ENCODE results near the gene KMT2B.

KMT2B gene

GRCh38 chr19:35759697-35760096 is 41.9 kb downstream of the KMT2B start:
- Histone ChIP-seq H3K4me2 (ENCODE audit: low read depth, low read length) (no peak overlapping the region), H3K4me1 (ENCODE audit: low read length) (peaks cover 12% of the 10 kb centered on the region; the same call in 1 of the 2 replicates), H3K9ac (ENCODE audit: low read length) (no peak overlapping the region), H2AFZ (ENCODE audit: low read length) (no peak overlapping the region), H3K4me3 (ENCODE audit: low read length) (no peak overlapping the region), H3K79me2 (ENCODE audit: low read length) (peaks cover 15% of the 10 kb centered on the region), H3F3A (ENCODE audit: insufficient read depth, low read length) (peaks cover 4% of the 10 kb centered on the region; the same call in 1 of the 2 replicates), H3K36me3 (replicated peaks; ENCODE audit: insufficient read depth, low read length) (no peaks in the 10 kb centered on the region), H3K27ac (ENCODE audit: low read length) (no peak overlapping the region), H3K9me3 (replicated peaks; ENCODE audit: insufficient read depth, low read length) (no peaks in the 10 kb centered on the region), H3K27me3 (replicated peaks; ENCODE audit: insufficient read depth, low read length) (no peaks in the 10 kb centered on the region), H3K9me2 (replicated peaks; ENCODE audit: insufficient read depth, low read length) (no peaks in the 10 kb centered on the region), H4K20me1 (ENCODE audit: insufficient read depth, low read length) (no peaks in the 10 kb centered on the region)
- DNase-seq, result no peak
- no peak for TF ChIP-seq EZH2phosphoT487 (IDR thresholded peaks at IDR 0.05; ENCODE audit: low read length)
- TF ChIP-seq, protein P1, sequence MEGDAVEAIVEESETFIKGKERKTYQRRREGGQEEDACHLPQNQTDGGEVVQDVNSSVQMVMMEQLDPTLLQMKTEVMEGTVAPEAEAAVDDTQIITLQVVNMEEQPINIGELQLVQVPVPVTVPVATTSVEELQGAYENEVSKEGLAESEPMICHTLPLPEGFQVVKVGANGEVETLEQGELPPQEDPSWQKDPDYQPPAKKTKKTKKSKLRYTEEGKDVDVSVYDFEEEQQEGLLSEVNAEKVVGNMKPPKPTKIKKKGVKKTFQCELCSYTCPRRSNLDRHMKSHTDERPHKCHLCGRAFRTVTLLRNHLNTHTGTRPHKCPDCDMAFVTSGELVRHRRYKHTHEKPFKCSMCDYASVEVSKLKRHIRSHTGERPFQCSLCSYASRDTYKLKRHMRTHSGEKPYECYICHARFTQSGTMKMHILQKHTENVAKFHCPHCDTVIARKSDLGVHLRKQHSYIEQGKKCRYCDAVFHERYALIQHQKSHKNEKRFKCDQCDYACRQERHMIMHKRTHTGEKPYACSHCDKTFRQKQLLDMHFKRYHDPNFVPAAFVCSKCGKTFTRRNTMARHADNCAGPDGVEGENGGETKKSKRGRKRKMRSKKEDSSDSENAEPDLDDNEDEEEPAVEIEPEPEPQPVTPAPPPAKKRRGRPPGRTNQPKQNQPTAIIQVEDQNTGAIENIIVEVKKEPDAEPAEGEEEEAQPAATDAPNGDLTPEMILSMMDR (IDR thresholded peaks at IDR 0.05; ENCODE audit: low read length), result no peak
- TF ChIP-seq EZH2 (optimal IDR thresholded peaks at IDR 0.05; ENCODE audit: low read depth, low read length), result no peak

DNA sequence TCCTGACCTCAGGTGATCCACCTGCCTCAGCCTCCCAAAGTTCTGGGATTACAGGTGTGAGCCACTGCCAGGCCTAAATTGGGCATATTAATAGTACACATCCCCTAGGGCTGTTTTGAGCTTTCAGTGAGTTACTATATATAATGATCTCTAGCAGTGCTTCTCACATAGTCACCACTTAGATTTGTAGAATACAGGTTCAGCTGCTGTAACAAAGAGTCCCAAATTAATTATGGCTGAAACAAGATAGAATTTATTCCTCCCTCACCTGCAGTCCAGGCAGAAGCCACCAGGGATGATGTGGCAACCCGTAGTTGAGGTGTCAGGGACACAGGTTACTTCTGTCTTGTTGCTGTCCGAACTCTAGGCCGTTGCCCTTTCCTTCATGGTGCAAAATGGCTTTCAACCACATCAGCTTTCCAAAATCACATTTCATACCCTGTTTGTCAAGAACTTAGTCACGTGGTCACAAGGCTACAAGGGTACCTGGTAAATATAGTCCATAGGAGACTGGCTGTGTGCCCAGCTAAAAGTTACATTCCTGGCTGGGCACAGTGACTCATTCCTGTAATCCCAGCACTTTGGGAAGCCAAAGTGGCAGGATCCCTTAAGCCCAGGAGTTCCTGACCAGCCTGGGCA is 43.0 kb downstream of the KMT2B start:
- DNase-seq, result no peak
- Histone ChIP-seq H3K9me3 (replicated peaks; ENCODE audit: insufficient read depth, low read length) (no peaks in the 10 kb centered on the region), H3K4me3 (ENCODE audit: low read length) (no peak overlapping the region), H3K9ac (ENCODE audit: low read length) (no peak overlapping the region), H2AFZ (ENCODE audit: low read length) (no peak overlapping the region), H3K9me2 (replicated peaks; ENCODE audit: insufficient read depth, low read length) (no peaks in the 10 kb centered on the region), H3K4me1 (ENCODE audit: low read length) (peaks cover 12% of the 10 kb centered on the region; the same call in 1 of the 2 replicates), H3K27me3 (replicated peaks; ENCODE audit: insufficient read depth, low read length) (no peaks in the 10 kb centered on the region), H3F3A (ENCODE audit: insufficient read depth, low read length) (peaks cover 4% of the 10 kb centered on the region; the same call in 1 of the 2 replicates), H3K79me2 (ENCODE audit: low read length) (peaks cover 15% of the 10 kb centered on the region), H3K36me3 (replicated peaks; ENCODE audit: insufficient read depth, low read length) (no peaks in the 10 kb centered on the region), H4K20me1 (ENCODE audit: insufficient read depth, low read length) (no peaks in the 10 kb centered on the region), H3K4me2 (ENCODE audit: low read depth, low read length) (no peak overlapping the region), H3K27ac (ENCODE audit: low read length) (no peak overlapping the region)
- no peak for TF ChIP-seq EZH2phosphoT487 (IDR thresholded peaks at IDR 0.05; ENCODE audit: low read length)
- TF ChIP-seq, protein P1 (IDR thresholded peaks at IDR 0.05; ENCODE audit: low read length), result no peak
- TF ChIP-seq EZH2 (optimal IDR thresholded peaks at IDR 0.05; ENCODE audit: low read depth, low read length), result no peak

DNA sequence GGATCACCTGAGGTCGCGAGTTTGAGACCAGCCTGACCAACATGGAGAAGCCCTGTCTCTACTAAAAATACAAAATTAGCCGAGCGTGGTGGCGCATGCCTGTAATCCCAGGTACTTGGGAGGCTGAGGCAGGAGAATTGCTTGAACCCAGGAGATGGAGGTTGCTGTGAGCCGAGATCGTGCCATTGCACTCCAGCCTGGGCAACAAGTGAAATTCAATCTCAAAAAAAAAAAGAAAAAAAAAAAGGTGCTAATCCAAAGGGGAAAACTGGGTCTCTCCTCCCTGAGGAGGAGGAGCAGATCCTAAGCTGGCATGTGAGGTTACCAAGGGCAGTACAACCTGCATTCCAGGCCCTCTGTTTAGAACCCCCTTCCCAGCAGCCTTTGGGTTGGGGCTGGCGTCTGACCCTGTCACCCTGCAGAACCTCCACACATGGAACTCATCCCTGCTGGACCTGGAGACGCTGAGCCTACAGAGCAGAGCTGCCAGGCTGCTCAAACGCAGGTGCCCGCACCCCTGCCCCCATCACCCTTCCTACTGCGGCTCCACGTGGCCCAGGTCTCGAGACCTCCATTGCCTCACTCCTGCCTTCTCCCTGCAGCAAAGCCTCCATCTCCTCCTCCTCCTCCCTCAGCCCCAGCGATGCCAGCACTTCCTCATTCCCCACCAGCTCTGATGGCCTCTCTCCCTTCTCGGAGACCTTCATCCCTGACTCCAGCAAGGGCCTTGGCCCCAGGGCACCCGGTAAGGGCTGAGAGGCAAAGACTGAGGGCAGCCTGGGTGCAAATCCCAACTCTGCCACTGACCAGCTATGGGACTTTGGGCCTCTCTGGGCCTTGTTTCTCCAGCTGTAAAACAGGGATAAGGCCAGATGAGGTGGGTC is 46.9 kb downstream of the KMT2B start:
- Histone ChIP-seq H3K79me2 (ENCODE audit: low read length) (peaks cover 2% of the 10 kb centered on the region), H2AFZ (ENCODE audit: low read length) (no peak overlapping the region), H3K4me1 (ENCODE audit: low read length) (no peaks in the 10 kb centered on the region), H3F3A (ENCODE audit: insufficient read depth, low read length) (no peaks in the 10 kb centered on the region), H4K20me1 (ENCODE audit: insufficient read depth, low read length) (no peaks in the 10 kb centered on the region), H3K27me3 (replicated peaks; ENCODE audit: insufficient read depth, low read length) (no peaks in the 10 kb centered on the region), H3K4me2 (ENCODE audit: low read depth, low read length) (no peak overlapping the region), H3K9ac (ENCODE audit: low read length) (no peak overlapping the region), H3K9me3 (replicated peaks; ENCODE audit: insufficient read depth, low read length) (no peaks in the 10 kb centered on the region), H3K36me3 (replicated peaks; ENCODE audit: insufficient read depth, low read length) (no peaks in the 10 kb centered on the region), H3K9me2 (replicated peaks; ENCODE audit: insufficient read depth, low read length) (no peaks in the 10 kb centered on the region), H3K4me3 (ENCODE audit: low read length) (no peak overlapping the region), H3K27ac (ENCODE audit: low read length) (no peak overlapping the region)
- DNase-seq, result no peak
- TF ChIP-seq EZH2phosphoT487 (IDR thresholded peaks at IDR 0.05; ENCODE audit: low read length) (no peak), EZH2 (optimal IDR thresholded peaks at IDR 0.05; ENCODE audit: low read depth, low read length) (no peak)
- TF ChIP-seq, protein P1 (IDR thresholded peaks at IDR 0.05; ENCODE audit: low read length), result no peak
